Omental fat pad (tissue), 4 donors: ENCODE data around the gene ZP1. TPM values are rescaled to one million over a fixed set of nuclear protein-coding genes. Genes with fewer than 3 reads are reported as not detected.

Source experiments
- ATAC-seq: fragments of 150-250 bp; one replicate; pipeline ENCODE4 v1.9.1; 2016; ENCODE audit warnings: mild to moderate bottlenecking, moderate library complexity; ENCODE audit not compliant: low FRiP score
- DNase-seq: peaks from one replicate; pipeline ENCODE4 v3.0.0-alpha.2; 2019; ENCODE audit warnings: low spot score
- CTCF ChIP-seq, 3 donors: fragments of 450-650 bp; IDR thresholded peaks; one replicate each; pipeline ENCODE4 v1.5.1; 2016 to 2017; ENCODE audit warnings: antibody characterized with exemption in 3 of 3, mild to moderate bottlenecking in 3 of 3, moderate library complexity in 2 of 3
- total RNA-seq, 4 donors: library from RNA; depleted of rRNA; stranded (reverse); fragments of >200 nt; gene quantifications; one replicate each; pipeline ENCODE4 v1.1.0, GENCODE V29; 2016

The ZP1 gene
- total RNA-seq, 4 donors from 2014 or later = 2.2 to 3.0 TPM; not detected in 2

GRCh38 chr11:60918251-60918938 lies 51.1 kb downstream of the ZP1 start:
- TF ChIP-seq CTCF (IDR thresholded peaks at IDR 0.05) = no peak
- DNase-seq = no peak
- ATAC-seq = no peak

- TF ChIP-seq CTCF (IDR thresholded peaks at IDR 0.05) = no peak
- no peak for DNase-seq
- ATAC-seq = no peak
Observed at GRCh38 chr11:60918939-60919265, 51.6 kb downstream of the ZP1 start.

- no peak for TF ChIP-seq CTCF (IDR thresholded peaks at IDR 0.05)
- DNase-seq (no peak), ATAC-seq (no peak)
Observed at GRCh38 chr11:60919320-60919719, 52.0 kb downstream of the ZP1 start.

GRCh38 chr11:60919956-60920355 lies 52.6 kb downstream of the ZP1 start:
- DNase-seq = no peak
- no peak for TF ChIP-seq CTCF (IDR thresholded peaks at IDR 0.05)
- no peak for ATAC-seq

- DNase-seq (no peak), ATAC-seq (no peak)
- no peak for TF ChIP-seq CTCF (IDR thresholded peaks at IDR 0.05)
Observed at GRCh38 chr11:60921259-60921658, 53.9 kb downstream of the ZP1 start.

- ATAC-seq = no peak
- no peak for DNase-seq
- TF ChIP-seq CTCF (IDR thresholded peaks at IDR 0.05) = no peak
Observed at GRCh38 chr11:60921777-60922335, 54.5 kb downstream of the ZP1 start.

- DNase-seq = no peak
Observed at GRCh38 chr11:60922906-60923305, 55.6 kb downstream of the ZP1 start.

More at GRCh38 chr11:60922906-60923305, 55.6 kb downstream of the ZP1 start:
- ATAC-seq = no peak
- TF ChIP-seq CTCF (IDR thresholded peaks at IDR 0.05) = no peak
